Neuron (in vitro differentiated cells): Measurements from ENCODE around the gene TRIM52.
A peak's percentile ranks its signal among the peaks of the same experiment; 100 is the strongest.
"Not testable (repeated sequence)": the region's sequence is repeated elsewhere in the genome, so short reads cannot be mapped to it uniquely, and the experiment has no call there.

ENCODE experiments used
- H2AFZ ChIP-seq: one replicate; pipeline ENCODE4 v1.6.1; 2013; ENCODE audit warnings: low read depth, mild to moderate bottlenecking, inconsistent platforms, low read length, moderate library complexity
- H3K27me3 ChIP-seq: one replicate; pipeline ENCODE4 v1.6.1; 2013; ENCODE audit warnings: low read length; ENCODE audit not compliant: insufficient read depth
- H3K36me3 ChIP-seq: one replicate; pipeline ENCODE4 v1.6.1; 2013; ENCODE audit warnings: low read length; ENCODE audit not compliant: insufficient read depth
- H3K4me1 ChIP-seq: one replicate; pipeline ENCODE4 v1.6.1; 2013; ENCODE audit warnings: low read length; ENCODE audit not compliant: insufficient read depth
- H3K4me3 ChIP-seq: 2 replicates; pipeline ENCODE4 v1.5.1; 2013; ENCODE audit warnings: mild to moderate bottlenecking, low read length, moderate library complexity
- H3K9me3 ChIP-seq: one replicate; pipeline ENCODE4 v1.6.1; 2013; ENCODE audit warnings: low read length

The TRIM52 gene

GRCh38 chr5:181221792-181222629, 38.9 kb downstream of the TRIM52 start:
- peak overlapping the region; percentile 84 for H3K4me3 ChIP-seq
- peaks cover 10% of the 10 kb centered on the region for H3K36me3 ChIP-seq
- H3K9me3 ChIP-seq, result no peaks in the 10 kb centered on the region
- H3K4me1 ChIP-seq, result peaks cover 20% of the 10 kb centered on the region
- H2AFZ ChIP-seq, result peak overlapping the region; percentile 78
- no peaks in the 10 kb centered on the region for H3K27me3 ChIP-seq

- no peak overlapping the region for H2AFZ ChIP-seq
- H3K36me3 ChIP-seq, result peaks cover 10% of the 10 kb centered on the region
- no peaks in the 10 kb centered on the region for H3K27me3 ChIP-seq
- peaks cover 25% of the 10 kb centered on the region for H3K4me1 ChIP-seq
- H3K4me3 ChIP-seq, result peak overlapping the region; percentile 84
- H3K9me3 ChIP-seq, result no peaks in the 10 kb centered on the region
Observed at GRCh38 chr5:181221105-181221791, 39.7 kb downstream of the TRIM52 start.

- H3K36me3 ChIP-seq, result peaks cover 5% of the 10 kb centered on the region
- no peak overlapping the region for H2AFZ ChIP-seq
- no peaks in the 10 kb centered on the region for H3K9me3 ChIP-seq
- peaks cover 24% of the 10 kb centered on the region for H3K4me1 ChIP-seq
- H3K4me3 ChIP-seq, result no peak overlapping the region
- H3K27me3 ChIP-seq, result no peaks in the 10 kb centered on the region
Observed at GRCh38 chr5:181220178-181220515, 40.8 kb downstream of the TRIM52 start.

- peaks cover 17% of the 10 kb centered on the region for H3K4me1 ChIP-seq
- H3K27me3 ChIP-seq, result no peaks in the 10 kb centered on the region
- no peaks in the 10 kb centered on the region for H3K9me3 ChIP-seq
- no peak overlapping the region for H2AFZ ChIP-seq
- H3K36me3 ChIP-seq, result no peaks in the 10 kb centered on the region
- no peak overlapping the region for H3K4me3 ChIP-seq
Observed at GRCh38 chr5:181219262-181220177, 41.4 kb downstream of the TRIM52 start.

GRCh38 chr5:181218795-181219124, 42.2 kb downstream of the TRIM52 start:
- H3K27me3 ChIP-seq, result no peaks in the 10 kb centered on the region
- no peaks in the 10 kb centered on the region for H3K9me3 ChIP-seq
- H3K36me3 ChIP-seq, result no peaks in the 10 kb centered on the region
- peaks cover 11% of the 10 kb centered on the region for H3K4me1 ChIP-seq
- H3K4me3 ChIP-seq, result peak overlapping the region; percentile 49
- no peak overlapping the region for H2AFZ ChIP-seq

GRCh38 chr5:181217803-181218062, 43.2 kb downstream of the TRIM52 start:
- Histone ChIP-seq H3K36me3 (no peaks in the 10 kb centered on the region), H3K4me1 (peaks cover 11% of the 10 kb centered on the region), H3K9me3 (no peaks in the 10 kb centered on the region), H2AFZ (peak overlapping the region; percentile 19), H3K27me3 (peaks cover 3% of the 10 kb centered on the region), H3K4me3 (peak overlapping the region; percentile 49)

- peak overlapping the region; percentile 19 for H2AFZ ChIP-seq
Observed at GRCh38 chr5:181217111-181217802, 43.7 kb downstream of the TRIM52 start.

GRCh38 chr5:181215997-181216989, 44.6 kb downstream of the TRIM52 start:
- Histone ChIP-seq H3K4me1 (peaks cover 11% of the 10 kb centered on the region), H3K4me3 (peak overlapping the region; percentile 47), H3K36me3 (no peaks in the 10 kb centered on the region), H2AFZ (no peak overlapping the region), H3K27me3 (peaks cover 12% of the 10 kb centered on the region), H3K9me3 (no peaks in the 10 kb centered on the region)

More at GRCh38 chr5:181217111-181217802, 43.7 kb downstream of the TRIM52 start:
- Histone ChIP-seq H3K9me3 (no peaks in the 10 kb centered on the region), H3K4me1 (peaks cover 11% of the 10 kb centered on the region), H3K36me3 (no peaks in the 10 kb centered on the region), H3K27me3 (peaks cover 7% of the 10 kb centered on the region), H3K4me3 (peak overlapping the region; percentile 49)

GRCh38 chr5:181214249-181214648, 46.7 kb downstream of the TRIM52 start:
- not testable (repeated sequence) for H3K4me3 ChIP-seq, H2AFZ ChIP-seq, H3K9me3 ChIP-seq, H3K36me3 ChIP-seq
- H3K4me1 ChIP-seq, result peaks cover 11% of the 10 kb centered on the region
- H3K27me3 ChIP-seq, result peaks cover 16% of the 10 kb centered on the region

- Histone ChIP-seq H3K4me1 (peaks cover 11% of the 10 kb centered on the region), H3K4me3 (no peak overlapping the region), H2AFZ (no peak overlapping the region), H3K27me3 (peaks cover 16% of the 10 kb centered on the region), H3K9me3 (no peaks in the 10 kb centered on the region), H3K36me3 (no peaks in the 10 kb centered on the region)
Observed at GRCh38 chr5:181212934-181213333, 48.0 kb downstream of the TRIM52 start.

- peaks cover 6% of the 10 kb centered on the region for H3K4me1 ChIP-seq
- no peaks in the 10 kb centered on the region for H3K36me3 ChIP-seq
- H3K27me3 ChIP-seq, result peaks cover 16% of the 10 kb centered on the region
- H3K9me3 ChIP-seq, result no peaks in the 10 kb centered on the region
- H3K4me3 ChIP-seq, result no peak overlapping the region
- H2AFZ ChIP-seq, result no peak overlapping the region
Observed at GRCh38 chr5:181212080-181212479, 48.9 kb downstream of the TRIM52 start.

- no peaks in the 10 kb centered on the region for H3K9me3 ChIP-seq
- H3K4me1 ChIP-seq, result peaks cover under 1% of the 10 kb centered on the region
- no peaks in the 10 kb centered on the region for H3K36me3 ChIP-seq
- H2AFZ ChIP-seq, result no peak overlapping the region
- H3K4me3 ChIP-seq, result no peak overlapping the region
- peaks cover 16% of the 10 kb centered on the region for H3K27me3 ChIP-seq
Observed at GRCh38 chr5:181211208-181211607, 49.7 kb downstream of the TRIM52 start.
